Endothelial cell of umbilical vein (primary cell): ENCODE measurements around the gene ZNF195.

Experiments used
- EZH2 ChIP-seq: IDR thresholded peaks from 2 replicates; pipeline ENCODE4 v1.6.1; 2012; ENCODE audit warnings: borderline replicate concordance, low read depth, mild to moderate bottlenecking, moderate library complexity, low read length, inconsistent platforms; ENCODE audit not compliant: severe bottlenecking
- FOS ChIP-seq: IDR thresholded peaks from 2 replicates; pipeline ENCODE4 v1.6.1; 2011; ENCODE audit warnings: mild to moderate bottlenecking, low read length, moderate library complexity, borderline replicate concordance; ENCODE audit not compliant: insufficient read depth
- GATA2 ChIP-seq: IDR thresholded peaks from 2 replicates; pipeline ENCODE4 v1.7.0; 2011; ENCODE audit warnings: low read depth, mild to moderate bottlenecking, moderate library complexity, mixed read lengths, low read length; ENCODE audit not compliant: insufficient read length, insufficient read depth
- MYC ChIP-seq: IDR thresholded peaks from one replicate; pipeline ENCODE4 v1.6.1; 2011; ENCODE audit warnings: mild to moderate bottlenecking, low read depth, low read length
- POLR2A ChIP-seq: IDR thresholded peaks from 2 replicates; pipeline ENCODE4 v1.6.1; 2012; ENCODE audit warnings: low read depth, mild to moderate bottlenecking, control low read depth, low read length
- POLR2AphosphoS5 ChIP-seq: IDR thresholded peaks from 2 replicates; pipeline ENCODE4 v1.6.1; 2012; ENCODE audit warnings: low read depth, mild to moderate bottlenecking, control low read depth, low read length, moderate library complexity; ENCODE audit not compliant: insufficient read depth
- TF ChIP-seq, protein P1 (sequence below), 2 donors: IDR thresholded peaks; 1 replicate in 1 of 2; 2 replicates in 1 of 2; pipeline ENCODE4 v1.5.1; 2011; ENCODE audit warnings: low read length in 2 of 2, mild to moderate bottlenecking in 2 of 2, moderate library complexity in 2 of 2, control low read depth in 1 of 2, inconsistent platforms in 1 of 2, low read depth in 1 of 2; ENCODE audit not compliant: insufficient read depth in 1 of 2; ENCODE audit errors: extremely low read depth in 1 of 2

DNA sequence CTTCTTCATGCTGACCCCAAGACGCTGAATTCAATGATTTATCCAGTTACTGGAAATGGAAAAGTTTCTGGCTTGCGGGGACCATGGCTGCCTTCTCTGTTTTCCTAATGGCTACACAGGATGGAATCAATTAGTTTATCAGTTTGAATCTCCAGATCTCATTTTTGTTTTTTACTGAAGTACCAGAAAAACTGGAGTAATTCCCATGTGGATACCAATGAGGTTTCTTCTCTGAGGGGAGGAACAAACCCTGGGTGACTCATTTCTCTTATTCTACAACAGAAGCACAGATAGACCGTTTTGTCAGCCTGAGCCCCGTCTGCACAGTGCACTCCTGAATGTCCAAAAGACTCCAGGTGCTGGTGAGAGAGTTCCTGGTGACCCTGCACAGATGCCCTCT, 3.4 kb downstream of the ZNF195 start:
- TF ChIP-seq, protein P1, sequence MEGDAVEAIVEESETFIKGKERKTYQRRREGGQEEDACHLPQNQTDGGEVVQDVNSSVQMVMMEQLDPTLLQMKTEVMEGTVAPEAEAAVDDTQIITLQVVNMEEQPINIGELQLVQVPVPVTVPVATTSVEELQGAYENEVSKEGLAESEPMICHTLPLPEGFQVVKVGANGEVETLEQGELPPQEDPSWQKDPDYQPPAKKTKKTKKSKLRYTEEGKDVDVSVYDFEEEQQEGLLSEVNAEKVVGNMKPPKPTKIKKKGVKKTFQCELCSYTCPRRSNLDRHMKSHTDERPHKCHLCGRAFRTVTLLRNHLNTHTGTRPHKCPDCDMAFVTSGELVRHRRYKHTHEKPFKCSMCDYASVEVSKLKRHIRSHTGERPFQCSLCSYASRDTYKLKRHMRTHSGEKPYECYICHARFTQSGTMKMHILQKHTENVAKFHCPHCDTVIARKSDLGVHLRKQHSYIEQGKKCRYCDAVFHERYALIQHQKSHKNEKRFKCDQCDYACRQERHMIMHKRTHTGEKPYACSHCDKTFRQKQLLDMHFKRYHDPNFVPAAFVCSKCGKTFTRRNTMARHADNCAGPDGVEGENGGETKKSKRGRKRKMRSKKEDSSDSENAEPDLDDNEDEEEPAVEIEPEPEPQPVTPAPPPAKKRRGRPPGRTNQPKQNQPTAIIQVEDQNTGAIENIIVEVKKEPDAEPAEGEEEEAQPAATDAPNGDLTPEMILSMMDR (IDR thresholded peaks at IDR 0.05; ENCODE audit: extremely low read depth in 1 of 2, insufficient read depth in 1 of 2, low read depth in 1 of 2, low read length in 2 of 2) = no peak
- no peak for TF ChIP-seq POLR2A
- no peak for TF ChIP-seq POLR2AphosphoS5
- no peak for TF ChIP-seq GATA2
- no peak for TF ChIP-seq EZH2
- no peak for TF ChIP-seq MYC
- TF ChIP-seq FOS = no peak
